GM12865 (cell line): ENCODE measurements around the gene SLCO3A1.

Source experiments
- DNase-seq: peaks from one replicate; pipeline ENCODE4 v3.0.0; 2010; ENCODE audit warnings: low read depth
- H3K4me3 ChIP-seq: 2 replicates; pipeline ENCODE4 v1.5.1; 2011; ENCODE audit warnings: mild to moderate bottlenecking, low read depth, low read length, control low read depth
- CTCF ChIP-seq: IDR thresholded peaks from 2 replicates; pipeline ENCODE4 v1.5.1; 2011; ENCODE audit warnings: low read length, control low read depth, low read depth, inconsistent platforms; ENCODE audit not compliant: insufficient read depth; ENCODE audit errors: missing control alignments

SLCO3A1 gene

GRCh38 chr15:92112180-92112579 lies 258.7 kb downstream of the SLCO3A1 start:
- TF ChIP-seq CTCF, result no peak
- no peak for DNase-seq
- no peak overlapping the region for H3K4me3 ChIP-seq

GRCh38 chr15:92112711-92113110 lies 259.2 kb downstream of the SLCO3A1 start:
- no peak overlapping the region for H3K4me3 ChIP-seq
- TF ChIP-seq CTCF, result no peak
- DNase-seq, result no peak

- no peak for TF ChIP-seq CTCF
- DNase-seq, result no peak
- no peak overlapping the region for H3K4me3 ChIP-seq
Measured at GRCh38 chr15:92113832-92114231, 260.3 kb downstream of the SLCO3A1 start.

DNA sequence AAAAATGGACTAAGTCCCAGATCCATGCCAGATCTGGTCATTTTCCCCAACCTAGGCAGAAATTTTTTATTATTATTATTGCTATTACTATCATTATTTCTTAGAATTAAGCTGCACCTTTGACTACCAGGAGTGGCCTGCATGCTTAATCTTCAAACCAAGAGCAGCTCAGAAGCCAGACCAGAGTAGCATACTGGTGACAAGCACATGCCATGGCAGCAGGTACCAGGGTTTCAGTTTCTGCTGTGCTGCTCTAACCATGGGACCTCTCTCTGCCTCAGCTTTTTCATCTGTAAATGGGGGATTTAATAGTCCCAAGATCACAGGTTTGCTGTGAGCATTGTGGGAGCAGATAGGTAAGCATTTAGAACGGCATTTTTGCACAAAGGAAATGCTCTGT lies 262.3 kb downstream of the SLCO3A1 start:
- TF ChIP-seq CTCF, result no peak
- no peak for DNase-seq
- H3K4me3 ChIP-seq, result no peak overlapping the region

GRCh38 chr15:92116330-92116729 lies 262.8 kb downstream of the SLCO3A1 start:
- DNase-seq, result no peak
- no peak for TF ChIP-seq CTCF

DNA sequence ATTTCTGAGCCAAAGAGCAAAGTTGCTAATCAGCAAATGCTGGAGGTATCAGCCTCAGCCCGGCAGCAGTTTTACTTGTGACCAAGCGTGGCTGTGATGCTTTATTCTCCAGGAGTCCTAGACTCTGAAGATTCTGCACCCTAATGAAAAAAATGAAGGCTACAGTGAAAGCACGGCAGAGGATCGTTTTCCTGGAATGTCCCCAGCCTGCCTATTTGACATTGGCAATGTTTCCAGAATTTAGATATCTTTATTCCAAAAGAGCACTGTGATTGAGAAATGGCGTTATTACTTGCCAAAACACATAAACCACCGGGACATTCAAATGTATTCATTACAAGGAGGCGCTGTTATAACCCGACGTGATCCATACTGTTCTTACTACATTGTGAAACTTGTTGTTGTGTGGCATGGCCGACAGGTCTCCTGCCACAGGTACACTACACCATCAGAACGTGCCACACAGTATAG lies 263.8 kb downstream of the SLCO3A1 start:
- H3K4me3 ChIP-seq, result no peak overlapping the region
- TF ChIP-seq CTCF, result no peak
- DNase-seq, result no peak

More at GRCh38 chr15:92116330-92116729, 262.8 kb downstream of the SLCO3A1 start:
- no peak overlapping the region for H3K4me3 ChIP-seq

DNA sequence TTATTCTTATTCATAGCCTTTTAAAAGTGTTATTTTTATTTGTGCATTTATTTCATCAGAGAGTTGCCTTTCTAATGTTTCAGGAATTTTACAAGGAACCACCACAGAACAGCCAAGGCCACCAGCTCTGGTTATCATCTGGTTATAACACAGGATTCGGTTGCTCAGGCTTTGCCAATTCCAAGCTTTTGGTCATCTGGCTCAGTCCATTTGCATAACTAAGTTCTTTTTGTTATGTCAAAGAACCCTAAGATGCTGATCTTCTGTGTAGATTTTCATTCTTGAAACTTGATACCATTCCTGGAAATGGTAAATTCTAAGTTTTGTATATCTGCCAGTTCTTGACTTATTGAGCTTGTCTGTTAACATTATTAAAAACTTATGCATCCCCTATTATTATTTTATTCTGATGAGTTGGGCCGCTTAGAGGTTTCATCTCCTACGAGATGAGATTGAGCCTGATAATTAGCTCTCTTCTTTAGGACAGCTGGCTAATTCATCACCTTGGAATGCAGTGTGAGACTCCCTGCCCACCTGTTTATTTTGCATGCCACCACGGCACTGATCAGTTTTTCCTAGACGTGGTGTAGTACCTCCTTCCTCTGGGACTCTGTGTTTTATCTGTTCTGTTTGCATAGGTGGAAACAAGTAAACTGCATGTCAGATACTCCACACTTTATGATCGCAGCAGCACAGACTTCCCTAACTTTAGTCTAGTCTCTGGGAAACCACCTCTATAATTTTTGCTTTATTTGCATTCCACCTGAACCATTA lies 264.8 kb downstream of the SLCO3A1 start:
- TF ChIP-seq CTCF, result no peak
- no peak for DNase-seq
- no peak overlapping the region for H3K4me3 ChIP-seq
